ENCODE measurements around the gene ZBTB48.

Gene ZBTB48

GRCh38 chr1:6574025-6574620 is 5.7 kb upstream of the ZBTB48 start:
- no peak for DNase-seq

GRCh38 chr1:6574818-6575217 is 5.0 kb upstream of the ZBTB48 start:
- DNase-seq, result no peak

- DNase-seq, result no peak
Observed at GRCh38 chr1:6577831-6578525, 1.8 kb upstream of the ZBTB48 start.

- DNase-seq, result no peak
Observed at GRCh38 chr1:6578624-6579373, 995 bp upstream of the ZBTB48 start.

- peak in 1 of 2 donors; percentile 20 for DNase-seq
Observed at GRCh38 chr1:6580119-6580592, 362 bp downstream of the ZBTB48 start.

- DNase-seq, result peak; percentile 5 to 17
Observed at GRCh38 chr1:6580593-6581409, 1.0 kb downstream of the ZBTB48 start.

- peak in 1 of 2 donors; percentile 59 for DNase-seq
Observed at GRCh38 chr1:6581561-6582305, 1.9 kb downstream of the ZBTB48 start.

GRCh38 chr1:6582370-6582769 is 2.6 kb downstream of the ZBTB48 start:
- no peak for DNase-seq

- DNase-seq, result no peak
Observed at GRCh38 chr1:6584126-6585080, 4.6 kb downstream of the ZBTB48 start.

- DNase-seq, result no peak
Observed at GRCh38 chr1:6585081-6585722, 5.4 kb downstream of the ZBTB48 start.

GRCh38 chr1:6585841-6586240 is 6.0 kb downstream of the ZBTB48 start:
- no peak for DNase-seq

- DNase-seq, result no peak
Observed at GRCh38 chr1:6586404-6586816, 6.6 kb downstream of the ZBTB48 start.

GRCh38 chr1:6587261-6588005 is 7.6 kb downstream of the ZBTB48 start:
- DNase-seq, result no peak

- DNase-seq, result no peak
Observed at GRCh38 chr1:6588128-6588892, 8.5 kb downstream of the ZBTB48 start.

- no peak for DNase-seq
Observed at GRCh38 chr1:6588893-6589520, 9.2 kb downstream of the ZBTB48 start.

- DNase-seq, result no peak
Observed at GRCh38 chr1:6590046-6590445, 10.3 kb downstream of the ZBTB48 start.

GRCh38 chr1:6591222-6591621 is 11.4 kb downstream of the ZBTB48 start:
- DNase-seq, result peak in 1 of 2 donors; percentile 23

GRCh38 chr1:6591644-6592043 is 11.8 kb downstream of the ZBTB48 start:
- DNase-seq, result no peak

All from CD4-positive, alpha-beta T cell treated with Interleukin-4 for 1 hour (primary cell).